IPS DF 4.7 (cell line): ENCODE measurements around the gene ST6GALNAC2.

ENCODE experiments used
- DNase-seq: peaks from one replicate; pipeline ENCODE4 v3.0.0-alpha.2; 2013; ENCODE audit warnings: low spot score; ENCODE audit errors: extremely low read depth

Gene ST6GALNAC2

DNA sequence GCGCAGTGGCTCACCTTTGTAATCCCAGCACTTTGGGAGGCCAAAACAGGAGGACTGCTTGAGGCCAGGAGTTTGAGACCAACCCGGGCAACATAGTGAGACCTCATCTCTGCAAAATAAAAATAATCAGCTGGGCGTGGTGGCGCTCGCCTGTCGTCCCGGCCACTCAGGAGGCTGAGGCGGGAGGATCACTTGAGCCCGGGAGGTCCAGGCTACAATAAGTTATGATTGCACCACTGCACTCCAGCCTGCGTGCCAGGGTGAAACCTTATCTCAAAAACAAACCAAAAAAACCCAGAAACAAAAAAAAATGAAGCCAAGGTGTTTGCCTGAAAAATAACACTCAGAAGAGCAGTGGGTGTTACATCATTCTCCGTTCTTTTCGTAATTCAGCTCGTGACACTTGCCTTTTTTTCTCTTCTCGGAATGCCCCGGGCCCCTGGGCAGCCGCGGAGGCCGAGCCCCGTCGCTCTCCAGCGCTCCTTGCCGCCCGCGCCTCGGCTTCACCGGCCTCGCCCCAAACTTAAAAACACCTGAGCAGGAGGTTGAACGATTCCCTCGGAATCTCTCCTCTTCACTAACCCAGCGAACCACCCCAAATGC lies 28.8 kb downstream of the ST6GALNAC2 start:
- no peak for DNase-seq

DNA sequence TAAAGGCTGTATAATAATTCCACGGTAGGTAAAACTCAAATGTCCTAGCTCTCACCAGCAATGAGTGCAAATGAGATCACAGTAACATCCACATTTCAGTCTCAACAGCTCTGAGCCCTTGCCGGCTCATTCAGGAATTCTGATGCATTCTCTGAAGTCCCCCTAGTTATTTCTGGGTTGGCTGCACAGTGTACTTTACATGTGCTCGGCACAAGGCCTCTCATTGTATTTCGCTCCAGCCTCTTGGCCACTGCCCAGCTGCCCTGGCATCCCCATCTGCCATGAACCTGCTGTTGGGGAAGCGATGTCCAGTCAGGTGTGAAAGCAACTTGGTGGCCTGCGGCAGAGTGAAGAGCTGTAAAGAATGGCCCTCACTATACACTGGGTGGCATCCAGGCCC lies 31.5 kb downstream of the ST6GALNAC2 start:
- no peak for DNase-seq

DNA sequence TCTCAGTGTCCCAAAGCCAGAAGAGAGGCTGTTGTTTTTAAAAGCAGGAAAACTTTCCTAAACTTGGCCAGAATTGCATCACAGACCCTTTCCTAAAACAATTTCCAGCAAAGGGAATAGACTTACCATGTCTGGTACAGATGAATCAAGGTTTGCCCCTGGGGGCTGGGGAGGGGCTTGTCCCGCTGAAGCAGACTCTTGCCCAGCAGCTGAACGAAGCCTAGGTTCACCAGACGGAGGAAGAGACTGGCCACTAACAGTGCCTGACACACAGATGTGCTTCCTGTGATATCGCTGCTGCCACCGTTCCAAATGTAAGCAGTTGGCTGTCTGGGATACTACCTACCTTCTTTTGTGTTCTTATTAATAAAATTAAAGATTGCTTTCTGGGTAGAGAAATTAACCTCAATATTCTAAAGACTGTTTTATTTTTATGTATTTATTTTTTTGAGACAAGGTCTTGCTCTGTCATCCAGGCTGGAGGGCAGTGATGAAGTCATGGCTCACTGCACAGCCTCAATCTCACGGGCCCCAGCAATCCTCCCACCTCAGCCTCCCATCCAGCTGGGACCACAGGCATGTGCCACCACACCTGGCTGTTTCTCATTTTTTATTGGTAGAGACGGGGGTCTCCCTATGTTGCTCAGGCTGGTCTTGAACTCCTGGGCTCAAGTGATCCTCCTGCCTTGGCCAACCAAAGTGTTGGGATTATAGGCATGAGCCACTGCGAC lies 32.3 kb downstream of the ST6GALNAC2 start:
- DNase-seq: no peak

- DNase-seq: no peak
These were observed 34.0 kb downstream of the ST6GALNAC2 start for GRCh38 chr17:76551685-76552084.

GRCh38 chr17:76550712-76551615 lies 34.7 kb downstream of the ST6GALNAC2 start:
- DNase-seq: no peak

DNA sequence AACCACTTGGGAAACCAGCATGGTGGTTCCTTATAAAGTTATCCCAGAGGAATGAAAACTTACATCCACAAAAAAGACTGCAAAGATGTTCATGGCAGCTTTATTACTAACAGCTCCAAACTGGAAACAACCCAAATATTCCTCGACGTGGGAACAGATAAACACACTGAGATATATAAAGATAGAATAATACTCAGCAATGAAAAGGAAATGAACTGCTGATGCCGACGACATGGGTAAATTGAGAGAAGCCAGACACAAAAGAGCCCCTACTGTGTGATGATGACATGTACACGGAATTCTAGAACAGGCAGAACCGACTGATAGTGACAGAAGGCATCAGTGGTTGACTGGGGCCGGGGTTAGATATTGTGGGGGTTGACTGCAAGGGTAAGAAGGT lies 36.1 kb downstream of the ST6GALNAC2 start:
- DNase-seq: no peak

DNA sequence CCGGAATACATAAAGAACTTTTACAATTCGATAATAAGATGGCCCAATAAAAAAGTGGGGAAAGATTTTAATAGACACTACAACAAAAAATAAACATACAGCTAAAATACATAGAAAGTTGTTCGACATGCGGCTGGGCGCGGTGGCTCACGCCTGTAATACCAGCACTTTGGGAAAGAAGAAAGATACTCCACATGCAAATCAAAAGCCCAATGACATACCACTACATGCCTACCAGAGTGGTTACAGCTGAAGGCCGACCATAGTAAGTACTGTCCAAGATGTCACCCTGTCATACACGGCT lies 36.5 kb downstream of the ST6GALNAC2 start:
- DNase-seq: no peak

- DNase-seq: no peak
These were observed 37.1 kb downstream of the ST6GALNAC2 start for GRCh38 chr17:76548378-76549214.

DNA sequence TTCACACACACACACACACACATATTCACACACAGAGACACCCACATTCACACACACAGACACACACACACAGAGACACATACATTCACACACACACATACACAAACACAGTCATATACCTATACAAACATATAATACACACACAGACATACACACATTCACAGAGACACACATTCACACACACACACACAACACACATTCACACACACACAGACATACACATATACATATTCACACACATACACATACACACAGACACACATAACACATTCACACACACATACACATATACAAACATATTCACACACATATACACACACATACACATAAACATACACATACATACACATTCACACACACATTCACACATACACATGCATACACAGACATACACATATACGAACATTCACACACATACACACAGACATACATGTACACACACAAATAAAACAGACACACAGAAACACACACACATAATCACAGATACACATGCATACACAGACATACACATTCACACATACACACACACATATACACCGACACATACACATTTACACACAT lies 37.9 kb downstream of the ST6GALNAC2 start:
- no peak for DNase-seq

GRCh38 chr17:76547183-76547641 lies 38.4 kb downstream of the ST6GALNAC2 start:
- no peak for DNase-seq

- DNase-seq: no peak
These were observed 39.0 kb downstream of the ST6GALNAC2 start for GRCh38 chr17:76546556-76547182.

GRCh38 chr17:76545918-76546555 lies 39.6 kb downstream of the ST6GALNAC2 start:
- no peak for DNase-seq

- DNase-seq: no peak
These were observed 40.9 kb downstream of the ST6GALNAC2 start for GRCh38 chr17:76544546-76545365.

- DNase-seq: no peak
These were observed 41.7 kb downstream of the ST6GALNAC2 start for GRCh38 chr17:76543826-76544545.

GRCh38 chr17:76543482-76543825 lies 42.2 kb downstream of the ST6GALNAC2 start:
- no peak for DNase-seq

DNA sequence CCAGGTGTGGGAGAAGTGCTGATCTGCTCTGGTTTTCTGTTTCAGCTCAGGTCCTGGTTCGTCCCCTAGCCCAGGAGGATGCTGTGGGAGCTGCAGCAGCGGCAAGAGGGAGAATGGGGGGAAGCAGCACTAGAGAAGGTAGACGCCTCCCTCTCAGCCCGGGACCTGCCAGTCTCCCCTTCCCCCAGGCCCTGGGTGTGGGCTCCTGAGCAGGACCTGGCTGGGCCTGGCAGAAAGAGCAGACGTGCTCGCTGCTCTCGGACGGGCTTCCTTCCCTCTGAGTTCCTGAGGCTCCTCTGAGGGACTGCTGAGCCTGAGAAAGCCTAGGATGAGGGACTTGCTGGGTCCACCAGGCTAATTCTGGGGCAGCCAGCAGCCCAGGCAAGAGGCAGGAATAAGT lies 42.7 kb downstream of the ST6GALNAC2 start:
- no peak for DNase-seq

GRCh38 chr17:76542566-76542971 lies 43.1 kb downstream of the ST6GALNAC2 start:
- no peak for DNase-seq

- no peak for DNase-seq
These were observed 43.8 kb downstream of the ST6GALNAC2 start for GRCh38 chr17:76541739-76542454.
